H1 (cell line): ENCODE results near the gene KRT17. TPM values are rescaled to one million over a fixed set of nuclear protein-coding genes. Genes with fewer than 3 reads are reported as not detected.

Experiments used
- CTCF ChIA-PET: fragments of 300-600 bp; sonication (Branson Sonifier 250); formaldehyde crosslinking; loops from one replicate; lab custom pipeline; 2021; ENCODE audit not compliant: partially characterized antibody; lab: Charles Lee
- POLR2A ChIA-PET: fragments of 300-600 bp; sonication (Branson Sonifier 250); formaldehyde crosslinking; loops from one replicate; lab custom pipeline; 2021; ENCODE audit warnings: inconsistent platforms; ENCODE audit not compliant: partially characterized antibody; lab: Charles Lee
- DNase-seq, 2 experiments: peaks; one replicate each; pipeline versions ENCODE4 v3.0.0 to v3.0.0-alpha.2; 2010 to 2022; ENCODE audit warnings: low spot score in 2 of 2, low read depth in 1 of 2, mixed read lengths in 1 of 2
- FAIRE-seq: peaks from 2 replicates; lab custom pipeline; 2011; peaks lifted over from hg19 to GRCh38; lab: Jason Lieb, UNC
- H2AFZ ChIP-seq: 2 replicates; pipeline ENCODE4 v1.8.1; 2012; ENCODE audit warnings: low read length, inconsistent platforms
- H2AK5ac ChIP-seq: 2 replicates; pipeline ENCODE4 v1.6.1; 2013; ENCODE audit warnings: low read depth, low read length
- H2BK120ac ChIP-seq: replicated peaks from 2 replicates; pipeline ENCODE3; 2013; ENCODE audit warnings: low read depth, low read length, inconsistent platforms
- H2BK12ac ChIP-seq: 2 replicates; pipeline ENCODE4 v1.6.1; 2013; ENCODE audit warnings: low read depth, low read length
- H2BK15ac ChIP-seq: 2 replicates; pipeline ENCODE4 v1.6.1; 2013; ENCODE audit warnings: low read length
- H2BK20ac ChIP-seq: 2 replicates; pipeline ENCODE4 v1.6.1; 2013; ENCODE audit warnings: low read length
- H2BK5ac ChIP-seq: 2 replicates; pipeline ENCODE4 v1.6.1; 2013; ENCODE audit warnings: low read depth, low read length
- H3K14ac ChIP-seq: 2 replicates; pipeline ENCODE4 v1.6.1; 2013; ENCODE audit warnings: inconsistent platforms; ENCODE audit not compliant: insufficient read length
- H3K18ac ChIP-seq: 2 replicates; pipeline ENCODE4 v1.6.1; 2013; ENCODE audit warnings: low read length; ENCODE audit errors: extremely low read depth
- H3K23ac ChIP-seq: 2 replicates; pipeline ENCODE4 v1.6.1; 2013; ENCODE audit warnings: inconsistent platforms; ENCODE audit not compliant: insufficient read length
- H3K23me2 ChIP-seq: 2 replicates; pipeline ENCODE4 v1.6.1; 2013; ENCODE audit warnings: low read depth, low read length
- H3K27ac ChIP-seq: 2 replicates; pipeline ENCODE4 v1.6.1; 2011; ENCODE audit warnings: low read depth, low read length, inconsistent platforms
- H3K27me3 ChIP-seq, 4 experiments: replicated peaks in 1 of 4; 1 replicate in 1 of 4; 2 replicates in 3 of 4; pipeline versions ENCODE4 v1.6.1 to v1.8.1; 2011 to 2013; ENCODE audit warnings: low read length in 3 of 4, mild to moderate bottlenecking in 3 of 4, inconsistent platforms in 2 of 4, mixed read lengths in 2 of 4, moderate library complexity in 1 of 4; ENCODE audit not compliant: control insufficient read depth in 3 of 4, insufficient read depth in 3 of 4; ENCODE audit errors: extremely low read depth in 1 of 4
- H3K36me3 ChIP-seq, 4 experiments: 2 replicates each; pipeline versions ENCODE4 v1.6.1 to v1.8.1; 2011 to 2013; ENCODE audit warnings: mild to moderate bottlenecking in 4 of 4, low read length in 3 of 4, moderate library complexity in 2 of 4, control low read depth in 1 of 4, inconsistent platforms in 1 of 4; ENCODE audit not compliant: insufficient read depth in 4 of 4, control insufficient read depth in 2 of 4
- H3K4ac ChIP-seq: replicated peaks from 2 replicates; pipeline ENCODE3; 2013; ENCODE audit warnings: low read length, low read depth, mixed read lengths, inconsistent platforms; ENCODE audit not compliant: insufficient read length
- H3K4me1 ChIP-seq, 4 experiments: replicated peaks in 1 of 4; 1 replicate in 1 of 4; 2 replicates in 3 of 4; pipeline versions ENCODE4 v1.6.1 to v1.8.1; 2011 to 2013; ENCODE audit warnings: low read length in 3 of 4, inconsistent platforms in 2 of 4, mixed read lengths in 1 of 4; ENCODE audit not compliant: insufficient read depth in 4 of 4, control insufficient read depth in 3 of 4
- H3K4me2 ChIP-seq, 2 experiments: 2 replicates each; pipeline versions ENCODE4 v1.6.1 to v1.8.1; 2011 to 2013; ENCODE audit warnings: low read depth in 2 of 2, low read length in 2 of 2, control low read depth in 1 of 2, inconsistent platforms in 1 of 2, mild to moderate bottlenecking in 1 of 2; ENCODE audit not compliant: insufficient read depth in 1 of 2
- H3K4me3 ChIP-seq, 4 experiments: fragments of 200-600, 300-600 bp in 1 of 4; sonication (generic), shearing (Covaris generic), sonication (Bioruptor Twin) in 1 of 4; 2 replicates each; pipeline versions ENCODE4 v1.5.1 to v1.8.1; 2011 to 2016; ENCODE audit warnings: low read length in 4 of 4, low read depth in 3 of 4, control low read depth in 2 of 4, inconsistent platforms in 2 of 4, mild to moderate bottlenecking in 2 of 4, mixed read lengths in 1 of 4, moderate library complexity in 1 of 4; ENCODE audit not compliant: insufficient read depth in 2 of 4; ENCODE audit errors: extremely low read depth in 1 of 4
- H3K56ac ChIP-seq: replicated peaks from 2 replicates; pipeline ENCODE3; 2013; ENCODE audit warnings: low read depth, mild to moderate bottlenecking, mixed read lengths, low read length, inconsistent platforms; ENCODE audit not compliant: insufficient read length
- H3K79me1 ChIP-seq: 2 replicates; pipeline ENCODE4 v1.6.1; 2013; ENCODE audit warnings: low read depth, low read length, control low read depth
- H3K79me2 ChIP-seq, 2 experiments: 2 replicates each; pipeline versions ENCODE4 v1.6.1 to v1.8.1; 2012 to 2013; ENCODE audit warnings: low read length in 2 of 2, mild to moderate bottlenecking in 2 of 2, inconsistent platforms in 1 of 2; ENCODE audit not compliant: insufficient read depth in 2 of 2, control insufficient read depth in 1 of 2
- H3K9ac ChIP-seq, 4 experiments: replicated peaks in 1 of 4; 1 replicate in 1 of 4; 2 replicates in 3 of 4; pipeline versions ENCODE4 v1.6.1 to v1.8.1; 2011 to 2013; ENCODE audit warnings: low read depth in 3 of 4, low read length in 3 of 4, control low read depth in 2 of 4, mild to moderate bottlenecking in 2 of 4, moderate library complexity in 2 of 4, inconsistent platforms in 1 of 4; ENCODE audit errors: extremely low read depth in 1 of 4
- H3K9me3 ChIP-seq, 2 experiments: 2 replicates each; pipeline versions ENCODE4 v1.6.1 to v1.8.1; 2012 to 2013; ENCODE audit warnings: mild to moderate bottlenecking in 2 of 2, moderate library complexity in 2 of 2, control low read depth in 1 of 2, inconsistent platforms in 1 of 2, low read depth in 1 of 2, low read length in 1 of 2, mixed read lengths in 1 of 2; ENCODE audit not compliant: insufficient read depth in 2 of 2
- H4K20me1 ChIP-seq, 2 experiments: replicated peaks in 1 of 2; 2 replicates each; pipeline versions ENCODE3 to v1.8.1; 2011 to 2013; ENCODE audit warnings: inconsistent platforms in 2 of 2, low read length in 2 of 2, mild to moderate bottlenecking in 1 of 2; ENCODE audit not compliant: insufficient read depth in 2 of 2, control insufficient read depth in 1 of 2
- H4K5ac ChIP-seq: 2 replicates; pipeline ENCODE4 v1.6.1; 2013; ENCODE audit warnings: low read length, low read depth, mixed read lengths, inconsistent platforms; ENCODE audit not compliant: insufficient read length
- H4K8ac ChIP-seq: 2 replicates; pipeline ENCODE4 v1.8.0; 2013; ENCODE audit warnings: mild to moderate bottlenecking, moderate library complexity, low read length, inconsistent platforms; ENCODE audit not compliant: insufficient read depth; ENCODE audit errors: extremely low read depth
- H4K91ac ChIP-seq: replicated peaks from 2 replicates; pipeline ENCODE3; 2013; ENCODE audit warnings: low read length, mixed read lengths, inconsistent platforms; ENCODE audit not compliant: insufficient read length
- FOSL1 ChIP-seq: IDR thresholded peaks from 2 replicates; pipeline ENCODE4 v1.6.1; 2011; ENCODE audit warnings: mild to moderate bottlenecking, low read depth, low read length, moderate library complexity; ENCODE audit not compliant: insufficient read depth
- SIN3A ChIP-seq, 2 experiments: IDR thresholded peaks in 1 of 2; conservative IDR thresholded peaks in 1 of 2; 2 replicates each; pipeline ENCODE4 v1.6.1; 2011 to 2012; ENCODE audit warnings: low read length in 2 of 2, improper control_type of control experiment in 1 of 2, low read depth in 1 of 2, mild to moderate bottlenecking in 1 of 2
- WGBS, 2 experiments: shearing (Covaris generic) in 1 of 2; methylation state at CpG; one replicate each; pipeline versions ENCODE4 v1.1.6 to v1.1.7; 2013 to 2015; ENCODE audit warnings: low lambda C conversion rate in 2 of 2, mixed read lengths in 2 of 2, inconsistent platforms in 1 of 2, low coverage in 1 of 2, missing lambda C conversion rate in 1 of 2; ENCODE audit not compliant: insufficient replicate concordance in 2 of 2, insufficient coverage in 1 of 2, insufficient read length in 1 of 2; ENCODE audit errors: extremely low coverage in 1 of 2, missing lambda C conversion rate in 1 of 2; 5-methylcytosine and 5-hydroxymethylcytosine counted together
- polyA plus RNA-seq, 7 experiments: library from polyadenylated mRNA; depleted of rRNA in 3 of 7; stranded (reverse) in 5 of 7; unstranded in 2 of 7; fragments of >200 nt in 5 of 7; fragments of 200-250 nt in 2 of 7; gene quantifications; 1 replicate in 5 of 7; 2 replicates in 1 of 7; 4 replicates in 1 of 7; pipeline versions ENCODE4 v1.2.1 to v1.2.3, GENCODE V29; 2011 to 2013; ENCODE audit warnings: missing spikeins in 2 of 7, mixed read lengths in 2 of 7
- total RNA-seq: library from RNA; stranded (reverse); fragmentation: NEBNext Ultra II Directional; extraction: Animal tissue kit (Norgen Biotek cat#: 25700); gene quantifications from 2 replicates; pipeline ENCODE4 v1.2.1, GENCODE V29; 2021
- TF ChIP-seq, protein P1 (sequence below): IDR thresholded peaks from 2 replicates; pipeline ENCODE4 v1.6.1; 2011; ENCODE audit warnings: low read length, improper control_type of control experiment

Gene KRT17
- total and polyA plus RNA-seq, 2 of the 8 experiments (the other 6 are each of a cell fraction or from before 2014, with no cell fraction given), result 0.50 to 0.95 TPM

GRCh38 chr17:41653892-41654677 is 29.7 kb upstream of the KRT17 start:
- H2BK120ac ChIP-seq, result no peak overlapping the region
- H3K4me1 ChIP-seq, result peaks cover 0 to 24% (median 8%) of the 10 kb centered on the region in 4 experiments; a peak in 5 of 7 replicates
- 90% methylated on average over 13 of the region's 14 CpGs; no CpG with 5 or more reads in 1 of the 2 experiments for WGBS, 2 experiments
- H3K36me3 ChIP-seq, result no peaks in the 10 kb centered on the region
- H4K20me1 ChIP-seq, result peaks cover 0 to 8% of the 10 kb centered on the region in 2 experiments
- no peak overlapping the region for H3K9ac ChIP-seq
- H3K14ac ChIP-seq, result no peak overlapping the region
- H2BK20ac ChIP-seq, result 0 out of 2 replicates have a peak overlapping the region, but pooled peaks have one; percentile 32
- H4K8ac ChIP-seq, result peak overlapping the region; percentile 71
- ChIA-PET POLR2A (interaction anchor here (1.1 to 1.8 kb wide), 2 partner anchors 10 to 34 kb away, joined by 4 to 8 read pairs; partner anchors contain the start of gene EIF1), CTCF (interaction anchor here (0.6 to 20.4 kb wide), 14 partner anchors 9 to 1039 kb away, joined by 3 to 492 read pairs (median 3); partner anchors contain the start of gene KRT17)
- no peaks in the 10 kb centered on the region for H3K79me2 ChIP-seq
- no peak overlapping the region for H4K5ac ChIP-seq
- TF ChIP-seq, protein P1, sequence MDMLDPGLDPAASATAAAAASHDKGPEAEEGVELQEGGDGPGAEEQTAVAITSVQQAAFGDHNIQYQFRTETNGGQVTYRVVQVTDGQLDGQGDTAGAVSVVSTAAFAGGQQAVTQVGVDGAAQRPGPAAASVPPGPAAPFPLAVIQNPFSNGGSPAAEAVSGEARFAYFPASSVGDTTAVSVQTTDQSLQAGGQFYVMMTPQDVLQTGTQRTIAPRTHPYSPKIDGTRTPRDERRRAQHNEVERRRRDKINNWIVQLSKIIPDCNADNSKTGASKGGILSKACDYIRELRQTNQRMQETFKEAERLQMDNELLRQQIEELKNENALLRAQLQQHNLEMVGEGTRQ, result no peak
- no peak for TF ChIP-seq SIN3A (conservative IDR thresholded peaks at IDR 0.05 in 1 of 2, IDR thresholded peaks at IDR 0.05 in 1 of 2; ENCODE audit: low read depth in 1 of 2, low read length in 2 of 2)
- TF ChIP-seq FOSL1, result no peak
- no peak for DNase-seq
- no peak overlapping the region for H3K27ac ChIP-seq
- H3K4me2 ChIP-seq, result no peak overlapping the region
- no peak for FAIRE-seq
- peaks cover 11% of the 10 kb centered on the region; the same call in 1 of the 2 replicates for H3K23me2 ChIP-seq
- H3K4ac ChIP-seq, result no peak overlapping the region
- no peak overlapping the region for H2AFZ ChIP-seq
- no peak overlapping the region for H4K91ac ChIP-seq
- peak overlapping the region; percentile 27; the same call in 1 of the 2 replicates for H2BK12ac ChIP-seq
- no peaks in the 10 kb centered on the region for H3K9me3 ChIP-seq
- H3K18ac ChIP-seq, result peak overlapping the region; percentile 32
- H2AK5ac ChIP-seq, result 0 out of 2 replicates have a peak overlapping the region, but pooled peaks have one; percentile 39
- no peak overlapping the region for H3K56ac ChIP-seq
- H3K27me3 ChIP-seq, result no peaks in the 10 kb centered on the region
- no peaks in the 10 kb centered on the region for H3K79me1 ChIP-seq
- no peak overlapping the region for H3K23ac ChIP-seq
- no peak overlapping the region; the same call in 1 of the 2 replicates for H2BK15ac ChIP-seq
- H3K4me3 ChIP-seq, result no peak overlapping the region
- H2BK5ac ChIP-seq, result no peak overlapping the region; the same call in 1 of the 2 replicates
